ENCODE results near the gene HSPB7. TPM values are rescaled to one million over a fixed set of nuclear protein-coding genes. Genes with fewer than 3 reads are reported as not detected.

HSPB7 gene
- total and polyA plus RNA-seq, 2 of the 8 experiments (the other 6 are each of a cell fraction or from before 2014, with no cell fraction given), result not detected

DNA sequence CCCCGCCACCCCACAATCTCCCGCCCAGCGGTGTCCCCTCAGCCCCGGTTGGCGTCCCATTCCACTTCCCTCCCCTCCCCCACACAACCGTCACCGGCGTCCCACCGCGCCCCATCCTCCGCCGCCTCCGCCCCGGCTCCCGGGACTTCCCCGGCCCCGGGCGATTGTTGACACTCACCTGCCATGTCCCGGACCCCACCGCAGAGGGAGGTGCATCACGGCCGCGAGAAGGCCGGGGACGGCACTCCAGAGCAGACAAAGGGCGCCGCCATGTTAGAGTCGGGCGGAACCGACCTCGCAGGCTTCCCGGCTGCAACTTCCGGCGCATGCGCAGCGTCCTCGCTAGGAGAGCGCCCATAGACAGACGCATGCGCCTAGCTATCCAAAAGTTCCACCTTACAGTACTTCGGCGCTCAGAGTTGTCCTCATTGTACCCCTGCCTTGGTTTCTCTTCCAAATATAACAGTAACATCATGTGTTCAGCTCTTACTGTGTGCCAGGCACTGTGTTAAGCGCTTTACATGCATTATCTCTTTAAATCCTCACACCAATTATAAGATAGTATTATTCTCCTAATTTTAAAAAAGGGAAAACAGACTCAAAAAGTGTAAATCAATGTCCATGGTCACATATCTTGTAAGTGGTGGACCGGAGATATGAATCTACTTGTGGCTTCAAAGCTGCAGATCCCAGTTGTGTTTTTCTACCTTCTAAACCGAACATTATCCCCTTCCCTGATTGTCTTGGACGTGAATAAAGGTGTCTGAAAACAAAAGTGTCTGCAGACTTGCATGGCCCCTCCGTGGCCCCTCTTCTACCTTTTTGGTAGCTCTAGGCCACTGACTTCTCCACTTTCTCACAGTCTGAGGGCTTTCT is 41.8 kb downstream of the HSPB7 start, which contains the start of gene ZBTB17 (continued):
- TF ChIP-seq HDAC6 (IDR thresholded peaks at IDR 0.05; ENCODE audit: low read depth, low read length) (no peak), CHD1 (IDR thresholded peaks at IDR 0.05; ENCODE audit: low read depth, low read length) (no peak), SRF (IDR thresholded peaks at IDR 0.05; ENCODE audit: low read depth, low read length) (no peak), BRCA1 (IDR thresholded peaks at IDR 0.05; ENCODE audit: low read depth, low read length) (no peak)
